ENCODE measurements around the gene CCNL2. TPM values are rescaled to one million over a fixed set of nuclear protein-coding genes. Genes with fewer than 3 reads are reported as not detected.
"Not testable (repeated sequence)": the region's sequence is repeated elsewhere in the genome, so short reads cannot be mapped to it uniquely, and the experiment has no call there.

The CCNL2 gene
- 100 to 1,000 TPM; 311 to 362 (median 339) TPM for total RNA-seq

DNA sequence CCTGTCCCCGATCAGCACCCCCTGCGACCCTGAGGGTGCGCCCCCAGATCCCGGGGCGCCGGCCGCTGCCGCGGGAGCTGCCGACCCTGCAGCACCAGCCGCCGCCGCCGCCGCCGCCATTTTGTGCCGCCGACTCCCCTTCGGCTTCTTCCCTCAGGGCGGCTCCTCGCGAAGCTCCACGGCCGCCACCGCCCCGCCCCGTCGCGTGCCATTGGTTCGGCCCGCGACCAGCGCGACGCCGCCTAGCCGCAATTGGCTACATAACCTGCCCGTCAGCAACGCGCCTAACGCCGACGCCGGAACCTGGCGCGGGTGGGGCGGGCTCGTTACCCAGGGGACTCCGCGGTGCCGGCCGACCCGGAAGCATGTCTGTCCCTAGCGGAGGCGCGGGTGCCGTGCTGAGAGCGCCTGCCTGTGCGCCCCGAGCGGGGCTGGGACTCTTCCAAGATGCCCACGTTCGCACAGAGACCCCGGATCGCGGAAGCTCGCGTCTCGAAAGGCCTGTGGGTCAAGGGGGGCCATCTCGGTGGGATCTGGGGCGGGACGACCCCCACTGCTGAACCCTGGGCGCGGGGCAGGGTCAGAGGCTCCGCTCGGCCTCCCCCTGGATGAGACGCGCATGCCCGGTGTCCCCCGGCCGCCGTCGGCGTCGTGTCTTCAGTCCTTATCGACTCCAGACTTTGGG, at the start of gene CCNL2:
Gene CCNL2 (minus strand): TSS at position 149 of the 685 bp plus-strand sequence. CDS start 29 bp downstream, at position 120.
- peak; percentile 92 to 96 for DNase-seq (ENCODE audit: low spot score in 2 of 2)
- H3K9me3 ChIP-seq, result no peaks in the 10 kb centered on the region
- TF ChIP-seq POLR2A (IDR thresholded peaks at IDR 0.05) (peak in 1 of 2 donors; percentile 60), EP300 (IDR thresholded peaks at IDR 0.05) (peak; percentile 58 to 89)
- TF ChIP-seq, protein P1, sequence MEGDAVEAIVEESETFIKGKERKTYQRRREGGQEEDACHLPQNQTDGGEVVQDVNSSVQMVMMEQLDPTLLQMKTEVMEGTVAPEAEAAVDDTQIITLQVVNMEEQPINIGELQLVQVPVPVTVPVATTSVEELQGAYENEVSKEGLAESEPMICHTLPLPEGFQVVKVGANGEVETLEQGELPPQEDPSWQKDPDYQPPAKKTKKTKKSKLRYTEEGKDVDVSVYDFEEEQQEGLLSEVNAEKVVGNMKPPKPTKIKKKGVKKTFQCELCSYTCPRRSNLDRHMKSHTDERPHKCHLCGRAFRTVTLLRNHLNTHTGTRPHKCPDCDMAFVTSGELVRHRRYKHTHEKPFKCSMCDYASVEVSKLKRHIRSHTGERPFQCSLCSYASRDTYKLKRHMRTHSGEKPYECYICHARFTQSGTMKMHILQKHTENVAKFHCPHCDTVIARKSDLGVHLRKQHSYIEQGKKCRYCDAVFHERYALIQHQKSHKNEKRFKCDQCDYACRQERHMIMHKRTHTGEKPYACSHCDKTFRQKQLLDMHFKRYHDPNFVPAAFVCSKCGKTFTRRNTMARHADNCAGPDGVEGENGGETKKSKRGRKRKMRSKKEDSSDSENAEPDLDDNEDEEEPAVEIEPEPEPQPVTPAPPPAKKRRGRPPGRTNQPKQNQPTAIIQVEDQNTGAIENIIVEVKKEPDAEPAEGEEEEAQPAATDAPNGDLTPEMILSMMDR (IDR thresholded peaks at IDR 0.05), result peak; percentile 55 to 93 (median 72)
- H3K27me3 ChIP-seq, result no peaks in the 10 kb centered on the region
- H3K36me3 ChIP-seq, result peaks cover 0 to 81% (median 19%) of the 10 kb centered on the region in 3 donors
- H3K4me3 ChIP-seq, result peak within 1 kb of the TSS; percentile 79 to 98 (median 94)
- peak within 1 kb of the TSS; percentile 60 to 93 (median 86) for H3K27ac ChIP-seq
- WGBS, 2 donors, result 0 to 1% methylated on average over 48 to 84 of the region's 86 CpGs
- H3K4me1 ChIP-seq, result peaks cover 0 to 61% (median 18%) of the 10 kb centered on the region in 4 donors

DNA sequence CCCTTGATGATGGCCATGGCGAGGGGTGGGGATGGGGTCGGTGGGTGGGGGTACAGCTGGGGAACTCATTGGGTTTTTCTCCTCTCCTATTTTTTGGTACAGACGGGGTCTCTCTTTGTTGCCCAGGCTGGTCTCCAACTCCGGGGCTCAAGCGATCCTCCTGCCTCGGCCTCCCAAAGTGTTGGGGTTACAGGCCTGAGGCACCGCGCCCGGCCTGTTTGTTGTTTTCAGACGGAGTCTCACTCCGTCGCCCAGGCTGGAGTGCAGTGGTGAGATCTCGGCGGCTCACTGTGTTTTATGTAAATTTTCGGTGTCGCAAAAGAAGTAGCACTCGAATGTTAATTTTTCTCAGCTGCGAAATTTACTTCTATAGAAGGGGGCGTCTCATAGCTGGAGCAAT, 47.5 kb upstream of the CCNL2 start:
- WGBS, 2 donors, result 87 to 93% methylated on average over 19 of the region's 19 CpGs
- not testable (repeated sequence) for DNase-seq (ENCODE audit: low spot score in 2 of 2); H3K36me3 ChIP-seq; H3K27me3 ChIP-seq; H3K27ac ChIP-seq; H3K4me3 ChIP-seq; H3K9me3 ChIP-seq; H3K4me1 ChIP-seq

DNA sequence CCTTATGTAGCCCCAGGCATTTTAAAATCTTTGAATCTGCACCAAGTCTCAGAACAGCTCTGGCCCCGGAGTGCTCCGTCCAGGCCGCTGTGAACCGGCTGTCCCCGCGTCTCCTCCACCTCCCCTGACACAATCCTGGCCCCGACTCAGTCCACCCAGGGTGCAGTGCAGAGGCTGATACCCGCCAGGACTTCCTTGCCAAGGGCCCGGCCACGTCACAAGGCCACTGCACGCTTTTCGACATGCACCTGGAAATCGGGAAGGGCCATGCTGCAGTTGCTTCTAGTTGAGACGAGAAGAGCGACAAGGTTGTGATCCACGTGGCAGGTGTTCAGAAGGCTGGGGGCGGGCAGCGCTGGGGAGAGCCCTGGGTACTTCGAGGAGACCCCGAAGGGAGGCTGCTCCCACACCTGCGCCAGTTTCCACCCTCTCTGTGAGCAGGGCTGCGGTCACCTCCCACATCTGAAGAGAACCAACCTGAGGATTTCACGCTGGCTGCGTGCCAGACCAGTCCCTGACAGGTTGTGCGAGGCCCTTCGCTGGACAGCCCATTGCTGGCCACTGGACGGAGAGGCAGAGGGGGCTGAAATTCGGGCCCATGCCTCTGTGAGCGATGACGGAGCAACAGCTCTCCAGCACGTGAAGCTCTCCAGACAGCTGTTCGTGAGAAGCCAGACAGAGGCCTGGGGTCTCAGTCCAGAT, 43.1 kb upstream of the CCNL2 start:
- TF ChIP-seq EP300 (IDR thresholded peaks at IDR 0.05) (no peak), POLR2A (IDR thresholded peaks at IDR 0.05) (no peak)
- TF ChIP-seq, protein P1 (IDR thresholded peaks at IDR 0.05), result no peak
- no peak overlapping the region for H3K4me3 ChIP-seq
- 73 to 77% methylated on average over 27 to 31 of the region's 32 CpGs for WGBS, 2 donors
- H3K27me3 ChIP-seq, result no peaks in the 10 kb centered on the region
- H3K36me3 ChIP-seq, result peaks cover 0 to 18% (median 0%) of the 10 kb centered on the region in 3 donors
- peak overlapping the region in 2 of 4 donors; percentile 28 to 75 for H3K27ac ChIP-seq
- DNase-seq (ENCODE audit: low spot score in 2 of 2), result no peak
- H3K9me3 ChIP-seq, result no peaks in the 10 kb centered on the region
- H3K4me1 ChIP-seq, result peaks cover 0 to 47% (median 33%) of the 10 kb centered on the region in 4 donors

DNA sequence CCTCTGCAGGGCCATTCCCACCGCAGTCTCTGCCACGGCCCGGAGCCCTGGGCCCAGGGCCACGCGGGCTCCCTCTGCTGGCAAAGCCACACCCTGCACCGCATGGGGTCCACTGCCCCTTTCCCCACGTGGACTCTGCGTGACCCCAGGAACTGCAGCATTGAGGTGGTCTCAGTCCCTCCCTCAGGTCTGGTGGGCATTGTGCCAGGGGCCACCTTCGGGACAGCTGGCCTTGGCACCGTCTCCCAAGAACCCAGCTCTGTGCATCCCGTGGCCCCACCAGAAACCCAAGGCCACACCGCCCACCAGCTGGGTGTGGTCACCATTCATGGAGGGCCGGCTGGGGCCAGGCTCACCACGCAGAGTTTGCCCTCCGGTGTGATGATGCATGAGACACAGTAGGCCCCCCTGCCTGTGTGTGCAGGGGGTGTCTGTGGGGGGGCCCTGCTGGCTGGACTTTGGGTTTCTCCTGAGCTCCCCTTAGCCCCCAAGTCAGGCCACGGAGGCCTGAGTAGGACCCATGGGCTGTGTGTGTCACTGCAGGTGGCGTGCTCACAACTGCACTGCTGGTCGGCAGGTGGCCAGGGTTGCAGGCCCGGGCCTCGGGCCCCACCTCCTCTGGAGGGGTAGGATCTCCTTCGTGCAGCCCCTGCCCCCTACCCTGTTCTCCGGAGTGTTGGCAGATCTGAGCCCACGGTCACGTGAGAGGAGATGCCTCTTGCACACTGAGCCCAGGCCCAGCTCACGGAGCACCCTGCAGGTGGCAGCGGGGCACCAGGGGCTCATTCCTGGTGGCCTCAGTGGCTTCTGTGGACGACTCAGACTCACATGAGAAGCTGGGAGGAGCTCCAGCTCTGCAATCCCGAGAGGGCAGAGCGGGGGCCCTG, 42.1 kb upstream of the CCNL2 start:
- Histone ChIP-seq H3K9me3 (no peaks in the 10 kb centered on the region), H3K36me3 (peaks cover 0 to 18% (median 0%) of the 10 kb centered on the region in 3 donors), H3K27ac (peak overlapping the region in 2 of 4 donors; percentile 54 to 75), H3K4me3 (no peak overlapping the region), H3K27me3 (peaks cover 0 to 2% of the 10 kb centered on the region in 2 donors), H3K4me1 (peaks cover 0 to 57% (median 37%) of the 10 kb centered on the region in 4 donors)
- no peak for DNase-seq (ENCODE audit: low spot score in 2 of 2)
- WGBS, 2 donors, result 20 to 39% methylated on average over 2 to 29 of the region's 29 CpGs
- TF ChIP-seq POLR2A (IDR thresholded peaks at IDR 0.05) (no peak), EP300 (IDR thresholded peaks at IDR 0.05) (peak in 1 of 2 donors; percentile 51)
- TF ChIP-seq, protein P1 (IDR thresholded peaks at IDR 0.05), result peak; percentile 92 to 95 (median 94)
